ENCODE measurements around the gene SLC9A9. TPM values are rescaled to one million over a fixed set of nuclear protein-coding genes. Genes with fewer than 3 reads are reported as not detected.

The SLC9A9 gene
- total RNA-seq, 4 donors from 2014 or later, result 10.1 to 27.2 (median 16.7) TPM

GRCh38 chr3:143608966-143609365 is 239.3 kb downstream of the SLC9A9 start:
- peak; percentile 53 for ATAC-seq
- TF ChIP-seq POLR2AphosphoS5 (IDR thresholded peaks at IDR 0.05) (no peak), CTCF (IDR thresholded peaks at IDR 0.05) (no peak), POLR2A (IDR thresholded peaks at IDR 0.05) (no peak), EP300 (IDR thresholded peaks at IDR 0.05) (no peak)
- Histone ChIP-seq H3K27me3 (no peaks in the 10 kb centered on the region), H3K27ac (no peak overlapping the region), H3K4me3 (no peak overlapping the region), H3K36me3 (no peaks in the 10 kb centered on the region), H3K9me3 (no peaks in the 10 kb centered on the region), H3K4me1 (peaks cover 0 to 17% (median 0%) of the 10 kb centered on the region in 3 donors)
- 96% methylated on average over 5 of the region's 5 CpGs for WGBS, 2 donors (ENCODE audit: low coverage in 1 of 2)

- ATAC-seq, result no peak
- H3K36me3 ChIP-seq, result no peaks in the 10 kb centered on the region
- WGBS, 2 donors (ENCODE audit: low coverage in 1 of 2), result 45 to 55% methylated on average over 3 of the region's 3 CpGs
- H3K27me3 ChIP-seq, result no peaks in the 10 kb centered on the region
- TF ChIP-seq POLR2AphosphoS5 (IDR thresholded peaks at IDR 0.05) (no peak), EP300 (IDR thresholded peaks at IDR 0.05) (no peak)
- no peak overlapping the region for H3K4me3 ChIP-seq
- H3K4me1 ChIP-seq, result peaks cover 0 to 17% (median 0%) of the 10 kb centered on the region in 3 donors
- no peak overlapping the region for H3K27ac ChIP-seq
- H3K9me3 ChIP-seq, result no peaks in the 10 kb centered on the region
These were observed 242.9 kb downstream of the SLC9A9 start for GRCh38 chr3:143605233-143605950.

GRCh38 chr3:143604402-143605185 is 243.7 kb downstream of the SLC9A9 start:
- no peak for TF ChIP-seq CTCF (IDR thresholded peaks at IDR 0.05)
- TF ChIP-seq EP300 (IDR thresholded peaks at IDR 0.05), result no peak
- H3K9me3 ChIP-seq, result no peaks in the 10 kb centered on the region
- no peak overlapping the region for H3K4me3 ChIP-seq
- WGBS, 2 donors (ENCODE audit: low coverage in 1 of 2), result 50 to 70% methylated on average over 4 to 5 of the region's 5 CpGs
- H3K27ac ChIP-seq, result no peak overlapping the region
- no peaks in the 10 kb centered on the region for H3K36me3 ChIP-seq
- H3K4me1 ChIP-seq, result peaks cover 0 to 17% (median 0%) of the 10 kb centered on the region in 3 donors
- H3K27me3 ChIP-seq, result no peaks in the 10 kb centered on the region
- no peak for ATAC-seq

- H3K27me3 ChIP-seq, result no peaks in the 10 kb centered on the region
- H3K9me3 ChIP-seq, result no peaks in the 10 kb centered on the region
- no peak for ATAC-seq
- 80 to 88% methylated on average over 5 of the region's 5 CpGs for whole genome bisulfite sequencing, 2 donors (ENCODE audit: low coverage in 1 of 2)
- H3K36me3 ChIP-seq, result no peaks in the 10 kb centered on the region
- TF ChIP-seq EP300 (IDR thresholded peaks at IDR 0.05), result no peak
- no peak for TF ChIP-seq POLR2A (IDR thresholded peaks at IDR 0.05)
- no peak for TF ChIP-seq CTCF (IDR thresholded peaks at IDR 0.05)
- TF ChIP-seq POLR2AphosphoS5 (IDR thresholded peaks at IDR 0.05), result no peak
- H3K4me3 ChIP-seq, result no peak overlapping the region
- peaks cover 0 to 17% (median 0%) of the 10 kb centered on the region in 3 donors for H3K4me1 ChIP-seq
- H3K27ac ChIP-seq, result no peak overlapping the region
These were observed 244.5 kb downstream of the SLC9A9 start for GRCh38 chr3:143603774-143604173.

- TF ChIP-seq EP300 (IDR thresholded peaks at IDR 0.05) (no peak), CTCF (IDR thresholded peaks at IDR 0.05) (no peak), POLR2AphosphoS5 (IDR thresholded peaks at IDR 0.05) (no peak), POLR2A (IDR thresholded peaks at IDR 0.05) (no peak)
- H3K4me3 ChIP-seq, result no peak overlapping the region
- no peak for ATAC-seq
- H3K36me3 ChIP-seq, result no peaks in the 10 kb centered on the region
- WGBS, 2 donors (ENCODE audit: low coverage in 1 of 2), result 40 to 61% methylated on average over 3 to 4 of the region's 6 CpGs
- H3K27ac ChIP-seq, result no peak overlapping the region
- H3K27me3 ChIP-seq, result no peaks in the 10 kb centered on the region
- H3K9me3 ChIP-seq, result no peaks in the 10 kb centered on the region
- H3K4me1 ChIP-seq, result peaks cover 0 to 17% (median 0%) of the 10 kb centered on the region in 3 donors
These were observed 246.4 kb downstream of the SLC9A9 start for GRCh38 chr3:143601723-143602484.

Data from gastroesophageal sphincter (tissue), 4 donors.